Measurements from ENCODE around the gene GMPPB. TPM values are rescaled to one million over a fixed set of nuclear protein-coding genes. Genes with fewer than 3 reads are reported as not detected.
"Not testable (repeated sequence)": the region's sequence is repeated elsewhere in the genome, so short reads cannot be mapped to it uniquely, and the experiment has no call there.

Gene GMPPB
- polyA plus RNA-seq (2013, experiment 1 of 2; ENCODE audit: insufficient read length) = 28.3 TPM
- 23.8 TPM for polyA plus RNA-seq (2013, experiment 2 of 2; ENCODE audit: insufficient read length)

- DNase-seq = peak; percentile 97
These were observed at the start of gene GMPPB for GRCh38 chr3:49723628-49724551. Gene GMPPB (minus strand): TSS chr3:49723951. CDS start chr3:49723726, 225 bp downstream.

- no peak for DNase-seq
These were observed 49.0 kb upstream of the GMPPB start for GRCh38 chr3:49772703-49773102.

GRCh38 chr3:49771340-49771938 is 47.7 kb upstream of the GMPPB start:
- DNase-seq = no peak

- DNase-seq = no peak
These were observed 46.2 kb upstream of the GMPPB start for GRCh38 chr3:49769926-49770325.

- no peak for DNase-seq
These were observed 45.6 kb upstream of the GMPPB start for GRCh38 chr3:49769286-49769915.

GRCh38 chr3:49763981-49764380 is 40.2 kb upstream of the GMPPB start:
- DNase-seq = no peak

- DNase-seq = no peak
These were observed 37.9 kb upstream of the GMPPB start for GRCh38 chr3:49761661-49762060.

- DNase-seq = no peak
These were observed 35.5 kb upstream of the GMPPB start for GRCh38 chr3:49759226-49759625.

GRCh38 chr3:49757197-49757596 is 33.4 kb upstream of the GMPPB start:
- no peak for DNase-seq

GRCh38 chr3:49756036-49756435 is 32.3 kb upstream of the GMPPB start:
- DNase-seq = no peak

- DNase-seq = no peak
These were observed 30.8 kb upstream of the GMPPB start for GRCh38 chr3:49754536-49754935.

- DNase-seq = no peak
These were observed 27.8 kb upstream of the GMPPB start for GRCh38 chr3:49751501-49751900.

GRCh38 chr3:49750056-49750455 is 26.3 kb upstream of the GMPPB start:
- DNase-seq = no peak

- not testable (repeated sequence) for DNase-seq
These were observed 25.1 kb upstream of the GMPPB start for GRCh38 chr3:49748874-49749273.

- peak; percentile 43 for DNase-seq
These were observed 24.2 kb upstream of the GMPPB start for GRCh38 chr3:49747792-49748480.

- peak; percentile 11 for DNase-seq
These were observed 22.2 kb upstream of the GMPPB start for GRCh38 chr3:49745986-49746385.

GRCh38 chr3:49740427-49740826 is 16.7 kb upstream of the GMPPB start:
- DNase-seq = no peak

GRCh38 chr3:49738067-49738713 is 14.4 kb upstream of the GMPPB start:
- DNase-seq = no peak

GRCh38 chr3:49734752-49735151 is 11.0 kb upstream of the GMPPB start:
- DNase-seq = no peak

- DNase-seq = no peak
These were observed 9.8 kb upstream of the GMPPB start for GRCh38 chr3:49733551-49733950.

GRCh38 chr3:49732597-49732996 is 8.8 kb upstream of the GMPPB start:
- DNase-seq = no peak

GRCh38 chr3:49729966-49730609 is 6.3 kb upstream of the GMPPB start:
- no peak for DNase-seq
